ENCODE data around the gene TTYH1. TPM values are rescaled to one million over a fixed set of nuclear protein-coding genes. Genes with fewer than 3 reads are reported as not detected.
A peak's percentile ranks its signal among the peaks of the same experiment; 100 is the strongest.

TTYH1 gene
- polyA plus RNA-seq, 1 of the 3 experiments (the other 2 are of a cell fraction): 0.05 TPM

GRCh38 chr19:54434112-54434872 lies 19.0 kb downstream of the TTYH1 start:
- ChIA-PET CTCF (no interaction called here), POLR2A (interaction anchor here (2.2 kb wide), 1 partner anchor 14 kb away, joined by 7 read pairs; the partner anchor contains the start of gene LENG8)
- 82% methylated on average over 19 of the region's 23 CpGs for WGBS (ENCODE audit: low lambda C conversion rate)

DNA sequence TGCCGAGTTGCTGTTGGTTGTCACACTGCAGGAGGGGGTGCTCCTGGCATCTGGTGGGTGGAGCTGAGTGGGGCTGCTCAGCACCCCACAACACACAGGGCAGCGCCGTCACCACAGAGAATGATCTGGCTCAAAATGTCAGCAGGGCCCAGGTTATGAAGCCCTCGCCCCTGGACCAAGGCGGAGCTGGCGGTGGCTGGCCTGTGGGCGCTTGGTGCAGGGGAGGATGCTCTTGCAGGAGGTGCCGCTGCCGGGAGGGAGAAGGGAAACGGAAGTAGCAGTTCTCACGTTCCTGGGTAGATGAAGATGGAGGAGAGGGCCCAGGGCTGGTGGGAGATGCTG lies 19.6 kb downstream of the TTYH1 start:
- Histone ChIP-seq H3F3A (replicated peaks; ENCODE audit: insufficient read depth) (no peaks in the 10 kb centered on the region), H3K4me3 (ENCODE audit: low read depth in 2 of 2, low read length in 1 of 2) (no peak overlapping the region), H3K9me3 (no peaks in the 10 kb centered on the region), H3K27ac (ENCODE audit: low read depth in 2 of 2, low read length in 1 of 2) (no peak overlapping the region), H2AFZ (ENCODE audit: low read depth) (no peak overlapping the region), H3K9ac (no peak overlapping the region), H3K79me2 (ENCODE audit: insufficient read depth) (peaks cover 7% of the 10 kb centered on the region; the same call in 1 of the 2 replicates), H3K27me3 (ENCODE audit: insufficient read depth) (peaks cover 8% of the 10 kb centered on the region), H3K4me2 (no peak overlapping the region), H3K4me1 (ENCODE audit: control insufficient read depth in 1 of 2, insufficient read depth in 2 of 2, low read depth in 1 of 2, low read length in 1 of 2) (peaks cover 0 to 12% of the 10 kb centered on the region in 2 experiments; a peak in 1 of 4 replicates), H3K36me3 (replicated peaks in 1 of 2; ENCODE audit: control insufficient read depth in 1 of 2, insufficient read depth in 2 of 2, low read length in 1 of 2) (no peaks in the 10 kb centered on the region), H3K9me2 (no peaks in the 10 kb centered on the region), H4K20me1 (ENCODE audit: insufficient read depth) (0 out of 2 replicates have a peak, but pooled peaks cover 17% of the 10 kb centered on the region)
- CTCF ChIA-PET: no interaction called here
- WGBS (ENCODE audit: low lambda C conversion rate): 84% methylated on average over 8 of the region's 11 CpGs
- peak; percentile 10 for DNase-seq
- POLR2A ChIA-PET: interaction anchor here (2.2 kb wide), 1 partner anchor 14 kb away, joined by 7 read pairs; the partner anchor contains the start of gene LENG8
- no peak for TF ChIP-seq GABPA (IDR thresholded peaks at IDR 0.05; ENCODE audit: low read depth)
- no peak for TF ChIP-seq SIN3A (IDR thresholded peaks at IDR 0.05; ENCODE audit: borderline replicate concordance, low read depth, low read length)
- TF ChIP-seq, protein P1, sequence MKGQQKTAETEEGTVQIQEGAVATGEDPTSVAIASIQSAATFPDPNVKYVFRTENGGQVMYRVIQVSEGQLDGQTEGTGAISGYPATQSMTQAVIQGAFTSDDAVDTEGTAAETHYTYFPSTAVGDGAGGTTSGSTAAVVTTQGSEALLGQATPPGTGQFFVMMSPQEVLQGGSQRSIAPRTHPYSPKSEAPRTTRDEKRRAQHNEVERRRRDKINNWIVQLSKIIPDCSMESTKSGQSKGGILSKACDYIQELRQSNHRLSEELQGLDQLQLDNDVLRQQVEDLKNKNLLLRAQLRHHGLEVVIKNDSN (IDR thresholded peaks at IDR 0.05; ENCODE audit: borderline replicate concordance, low read depth): no peak
- no peak for TF ChIP-seq TEAD4 (IDR thresholded peaks at IDR 0.05; ENCODE audit: borderline replicate concordance, insufficient read depth)
- TF ChIP-seq RFX5 (IDR thresholded peaks at IDR 0.05; ENCODE audit: low read length): no peak
- no peak for TF ChIP-seq NFIC (IDR thresholded peaks at IDR 0.05; ENCODE audit: borderline replicate concordance)
- TF ChIP-seq, protein P2, sequence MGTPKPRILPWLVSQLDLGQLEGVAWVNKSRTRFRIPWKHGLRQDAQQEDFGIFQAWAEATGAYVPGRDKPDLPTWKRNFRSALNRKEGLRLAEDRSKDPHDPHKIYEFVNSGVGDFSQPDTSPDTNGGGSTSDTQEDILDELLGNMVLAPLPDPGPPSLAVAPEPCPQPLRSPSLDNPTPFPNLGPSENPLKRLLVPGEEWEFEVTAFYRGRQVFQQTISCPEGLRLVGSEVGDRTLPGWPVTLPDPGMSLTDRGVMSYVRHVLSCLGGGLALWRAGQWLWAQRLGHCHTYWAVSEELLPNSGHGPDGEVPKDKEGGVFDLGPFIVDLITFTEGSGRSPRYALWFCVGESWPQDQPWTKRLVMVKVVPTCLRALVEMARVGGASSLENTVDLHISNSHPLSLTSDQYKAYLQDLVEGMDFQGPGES (IDR thresholded peaks at IDR 0.05; ENCODE audit: low read depth, low read length): no peak
- TF ChIP-seq YY1 (IDR thresholded peaks at IDR 0.05; ENCODE audit: low read depth): no peak
- TF ChIP-seq TAF1 (IDR thresholded peaks at IDR 0.05; ENCODE audit: borderline replicate concordance, low read depth, low read length): no peak
- no peak for TF ChIP-seq FOXM1 (IDR thresholded peaks at IDR 0.05; ENCODE audit: low read depth)
- TF ChIP-seq, protein P3, sequence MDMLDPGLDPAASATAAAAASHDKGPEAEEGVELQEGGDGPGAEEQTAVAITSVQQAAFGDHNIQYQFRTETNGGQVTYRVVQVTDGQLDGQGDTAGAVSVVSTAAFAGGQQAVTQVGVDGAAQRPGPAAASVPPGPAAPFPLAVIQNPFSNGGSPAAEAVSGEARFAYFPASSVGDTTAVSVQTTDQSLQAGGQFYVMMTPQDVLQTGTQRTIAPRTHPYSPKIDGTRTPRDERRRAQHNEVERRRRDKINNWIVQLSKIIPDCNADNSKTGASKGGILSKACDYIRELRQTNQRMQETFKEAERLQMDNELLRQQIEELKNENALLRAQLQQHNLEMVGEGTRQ (IDR thresholded peaks at IDR 0.05; ENCODE audit: borderline replicate concordance, low read depth, low read length): no peak
- TF ChIP-seq SMC3 (IDR thresholded peaks at IDR 0.05; ENCODE audit: low read depth, low read length): no peak
- TF ChIP-seq JUND (IDR thresholded peaks at IDR 0.05): no peak
- TF ChIP-seq MEF2A (IDR thresholded peaks at IDR 0.05; ENCODE audit: borderline replicate concordance, low read depth): no peak
- TF ChIP-seq EP300 (IDR thresholded peaks at IDR 0.05; ENCODE audit: borderline replicate concordance in 1 of 2, low read depth in 1 of 2, low read length in 1 of 2): no peak
- TF ChIP-seq ZBTB33 (IDR thresholded peaks at IDR 0.05; ENCODE audit: borderline replicate concordance, low read depth): no peak
- no peak for TF ChIP-seq EZH2phosphoT487 (IDR thresholded peaks at IDR 0.05; ENCODE audit: borderline replicate concordance, low read depth)
- TF ChIP-seq GATA2 (CRISPR knock-in tag; IDR thresholded peaks at IDR 0.05): no peak

More at GRCh38 chr19:54434112-54434872, 19.0 kb downstream of the TTYH1 start:
- no peaks in the 10 kb centered on the region for H3F3A ChIP-seq (replicated peaks; ENCODE audit: insufficient read depth)
- H3K9me3 ChIP-seq: no peaks in the 10 kb centered on the region
- H3K79me2 ChIP-seq (ENCODE audit: insufficient read depth): peaks cover 7% of the 10 kb centered on the region; the same call in 1 of the 2 replicates
- H3K9me2 ChIP-seq: no peaks in the 10 kb centered on the region
- no peak overlapping the region for H3K4me2 ChIP-seq
- DNase-seq: peak; percentile 13
- no peak overlapping the region for H3K9ac ChIP-seq
- peaks cover 14% of the 10 kb centered on the region for H3K27me3 ChIP-seq (ENCODE audit: insufficient read depth)
- H3K4me3 ChIP-seq (ENCODE audit: low read depth in 2 of 2, low read length in 1 of 2): no peak overlapping the region
- H2AFZ ChIP-seq (ENCODE audit: low read depth): no peak overlapping the region
- 0 out of 2 replicates have a peak, but pooled peaks cover 13% of the 10 kb centered on the region for H4K20me1 ChIP-seq (ENCODE audit: insufficient read depth)
- no peak for TF ChIP-seq MEF2A (IDR thresholded peaks at IDR 0.05; ENCODE audit: borderline replicate concordance, low read depth)
- TF ChIP-seq, protein P4, sequence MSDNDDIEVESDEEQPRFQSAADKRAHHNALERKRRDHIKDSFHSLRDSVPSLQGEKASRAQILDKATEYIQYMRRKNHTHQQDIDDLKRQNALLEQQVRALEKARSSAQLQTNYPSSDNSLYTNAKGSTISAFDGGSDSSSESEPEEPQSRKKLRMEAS (IDR thresholded peaks at IDR 0.05; ENCODE audit: low read depth): no peak
- no peaks in the 10 kb centered on the region for H3K36me3 ChIP-seq (replicated peaks in 1 of 2; ENCODE audit: control insufficient read depth in 1 of 2, insufficient read depth in 2 of 2, low read length in 1 of 2)
- peaks cover 0 to 12% of the 10 kb centered on the region in 2 experiments; a peak in 1 of 4 replicates for H3K4me1 ChIP-seq (ENCODE audit: control insufficient read depth in 1 of 2, insufficient read depth in 2 of 2, low read depth in 1 of 2, low read length in 1 of 2)
- no peak overlapping the region for H3K27ac ChIP-seq (ENCODE audit: low read depth in 2 of 2, low read length in 1 of 2)

Data from SK-N-SH (cell line).